SHP77 treated with DMSO at 0.1 percent for 48 hours (cell line): Measurements from ENCODE around the gene ORC1.

Experiments
- DNase-seq: peaks from one replicate; lab custom pipeline; 2025; lab: John Stamatoyannopoulos, UW

ORC1 gene

GRCh38 chr1:52343979-52344378 lies 60.2 kb downstream of the ORC1 start:
- no peak for DNase-seq

DNA sequence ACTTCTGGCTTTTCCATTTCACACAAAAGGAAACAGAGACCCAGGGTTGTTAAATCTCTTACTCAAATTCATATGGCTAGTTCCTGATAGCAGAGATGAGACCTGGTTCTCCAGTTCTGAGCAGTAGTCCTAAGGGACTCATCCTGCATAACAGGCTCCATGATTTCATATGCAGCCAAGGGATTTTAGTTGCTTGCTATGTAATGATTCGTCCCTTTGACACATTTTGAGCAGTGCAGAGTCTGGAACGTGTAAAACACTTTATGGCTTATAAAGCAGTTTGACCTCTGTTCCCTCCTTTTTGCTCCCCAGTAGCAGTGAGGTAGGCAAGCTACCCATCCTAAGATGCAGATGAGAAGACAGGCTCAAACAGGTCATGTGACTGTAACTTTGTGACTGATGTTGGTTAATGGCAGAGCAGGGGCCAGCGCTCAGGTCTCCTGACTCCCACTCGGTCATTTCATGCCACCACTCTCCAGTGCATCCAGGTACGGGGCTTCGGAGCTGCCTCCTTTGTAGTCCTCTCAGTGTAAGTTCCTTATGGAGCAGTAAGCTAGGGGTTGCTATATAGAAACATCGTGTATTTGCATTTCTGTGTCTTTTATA lies 62.5 kb downstream of the ORC1 start:
- no peak for DNase-seq

GRCh38 chr1:52337439-52337838 lies 66.8 kb downstream of the ORC1 start:
- DNase-seq: no peak

DNA sequence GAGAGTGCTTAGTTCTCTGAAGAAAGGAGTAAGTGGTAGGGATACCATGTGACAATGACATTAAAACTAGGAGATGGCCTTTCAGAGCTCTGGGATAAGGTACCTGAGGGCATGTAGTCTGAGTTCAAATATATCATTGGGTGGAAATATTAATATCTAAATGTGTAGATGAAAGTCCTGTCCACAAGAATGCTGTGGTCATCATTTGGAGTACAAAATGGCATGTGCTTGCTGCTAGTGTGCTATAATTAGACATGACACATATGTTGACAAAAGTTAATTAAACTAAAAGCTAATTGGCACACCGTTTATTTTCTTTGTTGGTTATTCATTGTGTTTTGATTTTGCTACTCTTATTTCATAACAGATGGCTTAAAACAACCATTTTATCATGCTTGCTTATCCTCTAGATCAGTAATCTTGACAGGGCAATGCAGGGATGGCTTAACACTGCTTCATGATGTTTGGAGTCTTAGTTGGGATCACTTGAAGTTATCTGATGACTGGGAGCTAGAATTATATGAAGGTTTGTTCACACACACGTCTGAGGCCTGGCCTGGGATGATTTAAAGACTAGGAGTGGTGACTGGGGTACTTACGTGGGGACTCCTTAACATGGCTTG lies 69.2 kb downstream of the ORC1 start:
- no peak for DNase-seq

DNA sequence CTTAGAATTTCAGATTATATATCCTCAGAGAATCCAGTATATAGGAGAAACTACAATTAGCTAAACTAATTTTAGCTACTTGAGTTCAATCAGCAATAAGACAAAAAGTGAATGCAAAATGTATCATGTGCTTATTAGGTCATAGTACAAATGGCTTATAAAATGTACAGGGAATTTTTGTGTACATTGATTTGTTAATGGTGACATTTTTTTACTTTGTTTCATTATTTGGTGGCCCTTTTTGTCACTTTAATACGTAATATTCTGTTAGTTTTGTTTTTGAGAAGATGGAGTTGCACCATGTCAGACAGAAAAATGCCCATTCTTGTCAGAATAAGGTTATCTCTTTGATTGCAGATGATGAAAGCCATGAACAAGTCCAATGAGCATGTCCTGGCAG lies 71.8 kb downstream of the ORC1 start:
- no peak for DNase-seq

GRCh38 chr1:52328615-52329014 lies 75.6 kb downstream of the ORC1 start:
- DNase-seq: no peak

DNA sequence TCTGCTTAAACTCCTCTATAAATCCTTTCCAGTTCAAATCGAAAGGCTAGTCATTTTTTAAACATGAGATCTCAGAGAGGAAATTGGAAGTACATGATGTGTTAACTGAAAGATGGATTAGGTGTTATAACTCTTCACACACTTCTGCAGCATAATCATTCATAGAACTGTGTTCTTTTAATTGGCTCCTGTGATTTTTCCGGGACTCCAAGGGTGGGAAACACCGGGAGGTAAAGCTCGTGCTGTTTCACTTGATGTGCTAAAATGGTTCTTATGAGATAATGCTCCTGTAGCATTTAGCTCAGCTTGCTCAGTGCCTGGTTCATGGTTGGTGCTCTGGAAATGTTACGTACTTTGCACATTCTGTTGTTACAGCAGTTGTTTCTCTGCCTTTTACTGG lies 78.4 kb downstream of the ORC1 start:
- no peak for DNase-seq

DNA sequence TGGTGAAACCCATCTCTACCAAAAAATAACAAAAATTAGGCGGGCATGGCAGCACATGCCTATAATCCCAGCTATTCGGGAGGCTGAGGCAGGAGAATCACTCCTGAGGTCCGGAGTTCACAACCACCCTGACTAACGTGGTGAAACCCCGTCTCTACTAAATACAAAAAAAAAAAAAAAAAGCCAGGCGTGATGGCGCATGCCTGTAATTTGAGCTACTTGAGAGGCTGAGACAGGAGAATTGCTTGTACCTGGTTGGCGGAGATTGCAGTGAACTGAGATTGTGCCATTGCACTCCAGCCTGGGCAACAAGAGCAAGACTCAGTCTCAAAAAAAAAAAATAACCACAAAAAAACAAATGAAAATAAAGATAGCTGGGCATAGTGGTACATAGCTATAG lies 80.5 kb downstream of the ORC1 start:
- no peak for DNase-seq
